Globus pallidus (tissue), 1 donor: Measurements from ENCODE around the gene DDX31.

Experiments
- DNase-seq: peaks from one replicate; pipeline ENCODE4 v3.0.0-alpha.2; 2015; ENCODE audit warnings: low spot score

Gene DDX31

GRCh38 chr9:132673355-132673754 lies 3.6 kb upstream of the DDX31 start:
- no peak for DNase-seq

GRCh38 chr9:132672413-132672690 lies 2.6 kb upstream of the DDX31 start:
- DNase-seq = no peak

DNA sequence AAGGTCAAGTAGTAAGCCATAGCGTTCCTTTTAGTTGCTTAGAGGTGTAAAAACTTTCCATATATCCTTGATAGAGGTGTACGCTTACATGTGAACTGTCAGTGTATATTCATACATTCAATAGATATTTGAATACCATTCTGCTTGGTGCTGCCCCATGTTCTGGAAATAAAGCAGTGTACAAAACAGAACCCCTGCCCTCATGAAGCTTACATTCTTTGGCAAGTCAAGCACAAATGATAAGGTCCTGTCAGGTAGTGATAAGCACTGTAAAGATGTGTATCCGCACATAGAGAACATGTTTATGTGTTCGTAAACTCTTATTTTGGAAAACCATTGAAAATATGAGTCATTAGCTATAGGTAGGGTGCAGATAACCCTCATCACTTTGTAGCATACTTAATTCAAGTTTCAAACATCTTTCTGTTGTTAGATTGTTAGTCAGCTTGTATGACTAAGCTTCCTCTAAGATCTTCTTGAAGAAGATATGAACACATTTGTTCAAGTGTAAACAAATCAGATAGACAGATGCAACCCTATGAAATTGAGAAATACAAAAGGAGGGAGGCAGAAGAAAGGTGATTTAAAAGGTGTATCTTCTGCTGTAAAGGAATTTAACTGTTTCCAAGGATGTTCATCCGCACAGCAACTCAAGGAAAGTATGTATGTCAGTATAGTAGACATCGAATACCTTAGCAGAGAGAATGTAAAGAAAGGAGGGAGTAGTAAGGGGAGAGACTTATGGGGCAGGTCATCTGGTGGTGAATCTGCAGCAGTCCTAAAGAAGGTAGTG lies 2.0 kb upstream of the DDX31 start:
- no peak for DNase-seq

- DNase-seq = peak; percentile 5
Measured at GRCh38 chr9:132670457-132671391, 941 bp upstream of the DDX31 start, which contains the start of gene GTF3C4. Gene GTF3C4, plus strand, starts transcription at chr9:132670464. Its CDS starts 135 bp downstream, at chr9:132670599.

DNA sequence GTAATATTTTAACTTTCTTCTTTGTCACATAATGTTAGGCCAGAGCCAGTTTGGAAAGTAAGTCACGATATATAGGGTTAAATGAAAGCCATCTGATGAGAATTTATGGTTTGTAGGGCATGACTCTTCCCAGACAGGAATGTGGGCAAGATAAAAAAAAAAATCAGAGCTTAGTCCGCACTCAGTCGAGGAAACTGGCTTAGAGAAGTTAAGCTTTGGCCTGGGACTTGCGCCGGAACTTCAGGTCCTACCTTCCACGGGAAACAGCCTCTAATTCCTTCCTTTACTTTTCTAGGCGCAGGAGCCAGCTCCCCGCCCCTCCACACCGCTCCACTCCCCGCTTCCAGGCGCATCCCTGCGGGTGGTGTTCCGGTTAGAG lies 475 bp downstream of the DDX31 start:
- DNase-seq = peak; percentile 4

- no peak for DNase-seq
Measured at GRCh38 chr9:132663851-132664250, 5.9 kb downstream of the DDX31 start.

DNA sequence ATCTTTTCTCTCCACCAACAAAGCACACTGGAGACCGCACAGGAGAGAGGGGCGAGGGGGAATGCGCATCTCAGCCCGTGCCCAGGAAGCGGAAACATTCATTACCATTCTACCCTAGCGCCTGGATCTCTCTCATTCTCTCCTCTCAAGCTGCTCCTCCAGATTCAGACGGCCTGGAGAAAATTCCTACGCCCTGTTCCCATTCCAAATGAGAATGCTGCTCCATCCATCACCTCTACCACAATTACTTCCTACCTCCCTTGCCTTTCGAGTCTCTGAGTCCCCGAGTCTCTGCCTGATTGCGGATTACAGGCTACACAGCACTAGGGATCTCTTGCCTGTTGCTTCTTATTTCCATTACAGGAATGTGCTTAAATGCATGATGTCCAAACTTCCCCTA lies 6.7 kb downstream of the DDX31 start:
- no peak for DNase-seq

DNA sequence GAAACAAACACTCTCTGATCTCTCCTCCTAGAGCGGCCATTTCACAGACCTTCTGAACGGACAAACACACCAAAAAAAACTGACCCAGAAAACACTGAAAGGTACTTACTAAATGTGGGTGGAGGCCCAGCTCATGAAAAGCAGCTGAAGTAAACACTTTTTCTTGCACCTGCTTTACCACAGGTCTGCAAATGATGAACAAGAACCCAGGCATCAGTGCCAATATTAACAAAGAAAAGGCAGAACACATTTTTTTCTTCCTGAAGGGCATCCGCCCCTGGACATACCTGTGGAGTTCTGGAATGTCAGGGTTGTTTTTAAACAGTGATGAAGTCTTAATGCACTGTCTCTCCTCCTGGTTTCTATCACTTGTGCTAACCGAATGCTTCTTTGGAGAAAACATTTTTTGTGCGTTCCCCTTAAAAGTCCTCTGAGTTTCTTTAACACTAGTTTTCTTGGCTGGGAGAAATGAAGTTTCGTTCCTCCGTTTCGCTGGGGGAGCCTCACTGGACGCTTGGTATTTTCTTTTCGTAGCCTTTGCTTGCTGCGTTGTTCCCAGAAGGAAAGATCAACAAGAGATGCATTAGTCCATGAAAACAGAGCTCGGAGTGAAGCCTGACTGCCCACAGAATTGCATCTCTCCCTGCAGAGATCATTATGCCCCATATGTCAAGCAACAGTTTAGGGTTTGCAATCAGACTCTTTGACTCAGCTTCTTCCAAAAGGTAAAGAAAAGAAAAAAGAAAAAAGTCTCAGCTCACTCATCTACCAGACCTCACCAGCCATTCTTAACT lies 7.4 kb downstream of the DDX31 start:
- no peak for DNase-seq

GRCh38 chr9:132656299-132656698 lies 13.5 kb downstream of the DDX31 start:
- DNase-seq = no peak

GRCh38 chr9:132651259-132651658 lies 18.5 kb downstream of the DDX31 start:
- DNase-seq = no peak

GRCh38 chr9:132648685-132649084 lies 21.1 kb downstream of the DDX31 start:
- DNase-seq = no peak

- DNase-seq = no peak
Measured at GRCh38 chr9:132648283-132648682, 21.5 kb downstream of the DDX31 start.

- DNase-seq = no peak
Measured at GRCh38 chr9:132647806-132648205, 22.0 kb downstream of the DDX31 start.

- no peak for DNase-seq
Measured at GRCh38 chr9:132647355-132647754, 22.4 kb downstream of the DDX31 start.

DNA sequence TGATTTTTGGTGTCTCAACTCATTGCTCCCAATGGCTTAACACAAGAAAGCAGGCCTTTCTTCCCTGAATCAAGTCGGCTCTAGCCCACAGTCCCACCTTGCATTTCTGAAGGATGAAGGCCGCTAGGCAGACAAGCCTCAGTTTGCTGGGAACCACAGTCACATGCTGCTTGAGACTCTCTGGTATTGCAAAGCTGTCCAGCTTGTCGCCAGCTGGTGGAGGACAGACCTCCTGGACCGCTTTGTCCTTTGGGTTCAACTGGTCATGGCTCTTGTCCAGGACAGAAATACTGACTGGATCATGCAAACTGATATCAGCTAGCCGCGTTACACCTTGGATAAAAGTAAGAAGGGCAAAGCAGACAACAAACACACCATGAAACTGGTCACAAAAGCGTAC lies 23.1 kb downstream of the DDX31 start:
- DNase-seq = no peak

- DNase-seq = no peak
Measured at GRCh38 chr9:132645711-132646110, 24.1 kb downstream of the DDX31 start.

DNA sequence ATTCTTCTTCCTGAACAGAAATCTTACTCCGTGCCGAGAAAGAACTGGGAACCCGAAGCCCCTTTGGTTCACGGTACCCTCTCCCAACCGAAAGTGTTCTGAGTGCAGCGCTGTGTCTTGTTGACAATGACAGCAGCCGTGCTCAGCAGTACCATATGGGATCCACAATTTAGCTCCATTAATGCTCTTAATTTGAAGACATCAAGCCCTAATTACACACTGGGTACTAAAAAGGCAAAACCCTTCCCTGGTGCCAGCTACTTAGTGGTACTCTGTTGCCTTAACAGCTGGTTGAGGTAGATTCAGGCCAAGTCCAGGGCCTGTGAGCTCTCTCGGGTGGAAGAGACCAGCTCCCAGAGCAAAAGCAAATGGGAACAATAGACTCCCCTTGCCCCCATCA lies 24.5 kb downstream of the DDX31 start:
- no peak for DNase-seq

- DNase-seq = no peak
Measured at GRCh38 chr9:132644251-132644650, 25.5 kb downstream of the DDX31 start.

GRCh38 chr9:132641216-132641615 lies 28.6 kb downstream of the DDX31 start:
- no peak for DNase-seq

DNA sequence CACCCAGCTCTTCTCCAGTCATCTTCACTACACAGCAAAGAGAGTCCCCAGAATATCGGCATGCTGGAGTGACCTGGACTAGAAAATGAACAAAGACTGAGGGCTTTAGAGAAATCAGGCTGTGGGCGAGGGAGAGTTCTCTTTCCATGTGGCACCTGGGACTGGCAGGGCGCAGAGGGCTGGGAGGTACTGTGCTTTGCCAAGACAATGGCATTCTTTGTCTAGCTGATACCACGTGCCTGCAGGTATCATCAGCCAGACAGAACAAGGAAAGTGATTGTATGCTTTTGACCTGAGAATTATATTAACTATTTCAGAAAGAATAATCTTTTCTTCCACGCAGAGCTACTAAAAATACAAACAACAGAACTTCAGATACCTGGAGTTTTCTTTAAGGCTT lies 30.5 kb downstream of the DDX31 start:
- no peak for DNase-seq

DNA sequence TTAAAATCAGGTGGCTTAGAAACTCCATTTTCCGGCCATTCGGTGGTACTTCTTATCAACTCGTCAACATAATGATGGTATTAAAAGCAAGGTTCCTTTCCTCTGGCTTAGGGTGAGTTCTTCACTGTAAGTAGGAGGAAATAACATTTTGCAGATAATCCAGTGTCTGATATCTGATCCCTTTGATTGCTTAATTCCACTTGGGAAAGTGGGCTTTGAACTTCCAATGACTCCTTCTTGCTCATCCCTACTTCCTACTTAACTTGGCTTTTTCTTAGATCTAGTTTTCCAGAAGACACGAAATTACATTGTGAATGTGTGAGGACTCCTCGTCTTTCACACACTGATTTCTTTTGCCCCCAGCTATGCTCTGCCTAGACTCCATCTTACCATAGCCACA lies 31.5 kb downstream of the DDX31 start:
- no peak for DNase-seq

GRCh38 chr9:132637801-132638200 lies 32.0 kb downstream of the DDX31 start:
- no peak for DNase-seq

- DNase-seq = no peak
Measured at GRCh38 chr9:132637351-132637750, 32.4 kb downstream of the DDX31 start.
